ENCODE results near the gene PROX1. TPM values are rescaled to one million over a fixed set of nuclear protein-coding genes. Genes with fewer than 3 reads are reported as not detected.

PROX1 gene
- total and polyA plus RNA-seq, 2 of the 4 experiments (the other 2 are of a cell fraction) = under 0.01 to 0.02 TPM

DNA sequence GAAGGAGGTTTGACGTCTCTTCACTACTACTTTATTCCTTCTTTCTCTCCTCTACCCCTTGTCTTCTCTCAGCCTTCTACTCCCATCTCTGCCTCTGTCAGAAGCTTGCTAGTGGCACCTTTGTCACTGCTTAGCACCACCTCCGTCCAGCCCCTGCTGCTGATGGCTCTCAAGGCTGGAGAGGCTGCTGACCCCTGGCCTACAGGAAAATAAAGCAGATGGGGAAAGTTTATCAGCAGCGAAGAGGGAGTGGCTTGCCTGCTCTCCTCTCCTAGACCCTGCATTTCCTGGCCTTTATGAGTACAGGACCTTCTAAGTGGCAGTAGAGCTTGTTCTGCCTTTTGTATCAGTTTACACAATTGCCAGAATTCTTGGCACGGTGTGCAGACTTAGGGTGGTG is 27.0 kb downstream of the PROX1 start:
- Histone ChIP-seq H4K91ac (ENCODE audit: insufficient read depth, low read depth, low read length) (no peak overlapping the region), H4K5ac (ENCODE audit: low read depth, low read length) (no peak overlapping the region), H3K56ac (ENCODE audit: extremely low read depth, insufficient read depth, low read length) (no peak overlapping the region), H3K14ac (replicated peaks; ENCODE audit: low read depth, low read length) (no peak overlapping the region), H2BK20ac (ENCODE audit: low read depth, low read length) (no peak overlapping the region), H2BK120ac (ENCODE audit: low read depth, low read length) (no peak overlapping the region), H3K4me2 (ENCODE audit: low read depth, low read length) (no peak overlapping the region), H3K27me3 (ENCODE audit: control insufficient read depth, insufficient read depth, low read length) (no peaks in the 10 kb centered on the region; the same call in 1 of the 2 replicates), H3K4me3 (ENCODE audit: insufficient read depth, low read depth, low read length) (no peak overlapping the region), H2AK9ac (replicated peaks; ENCODE audit: low read depth, low read length, poor library complexity) (no peak overlapping the region), H3K9me1 (ENCODE audit: insufficient read depth, low read length) (no peaks in the 10 kb centered on the region), H3K9ac (ENCODE audit: low read depth, low read length) (no peak overlapping the region), H3K9me3 (ENCODE audit: control insufficient read depth, insufficient read depth, low read length) (no peaks in the 10 kb centered on the region), H4K20me1 (ENCODE audit: insufficient read depth, low read length) (no peaks in the 10 kb centered on the region), H3K27ac (ENCODE audit: insufficient read depth, low read length) (no peak overlapping the region), H3K4me1 (ENCODE audit: control insufficient read depth, insufficient read depth, low read length) (no peaks in the 10 kb centered on the region), H3K36me3 (ENCODE audit: control insufficient read depth, insufficient read depth, low read length) (no peaks in the 10 kb centered on the region), H2AK5ac (ENCODE audit: low read depth, low read length) (no peak overlapping the region), H3K79me1 (ENCODE audit: low read depth in 1 of 2, low read length in 2 of 2) (no peaks in the 10 kb centered on the region), H3K18ac (ENCODE audit: low read depth, low read length) (no peak overlapping the region), H2BK15ac (ENCODE audit: low read depth, low read length) (no peak overlapping the region), H2AFZ (replicated peaks; ENCODE audit: low read length, poor library complexity) (no peak overlapping the region), H4K8ac (ENCODE audit: low read depth in 2 of 2, low read length in 2 of 2) (no peak overlapping the region), H3K23ac (ENCODE audit: low read depth, low read length) (no peak overlapping the region), H3K4ac (ENCODE audit: low read depth, low read length) (no peak overlapping the region), H2BK5ac (ENCODE audit: low read depth, low read length, poor library complexity, severe bottlenecking) (no peak overlapping the region)
- no peak for ATAC-seq (ENCODE audit: low read depth)
- in situ Hi-C loops (cut with MboI; ENCODE audit: low sequenced_read_pairs) = no loop called here
- WGBS, 2 experiments (ENCODE audit: extremely low coverage in 2 of 2, insufficient read length in 1 of 2) = no CpG with 5 or more reads among the region's 4 CpGs
- intact Hi-C loops (cut with micrococcal nuclease) = no loop called here
- POLR2A ChIA-PET (ENCODE audit: unreplicated experiment) = no interaction called here
- TF ChIP-seq MAFK (IDR thresholded peaks at IDR 0.05; ENCODE audit: low read depth, low read length) = no peak
- no peak for DNase-seq
- dilution Hi-C loops (cut with HindIII; ENCODE audit: low sequenced_read_pairs, unreplicated experiment) = no loop called here
- CTCF ChIA-PET = no interaction called here
- no TSS peak for BruUV-seq (replicated peaks)

All from IMR-90 (cell line).